Effector CD4-positive, alpha-beta T cell (primary cell): ENCODE measurements around the gene DTD1.

ENCODE experiments used
- DNase-seq: peaks from one replicate; pipeline ENCODE4 v3.0.0-alpha.2; 2020

Gene DTD1

GRCh38 chr20:18712131-18712530 is 124.3 kb downstream of the DTD1 start:
- no peak for DNase-seq

GRCh38 chr20:18712882-18713281 is 125.0 kb downstream of the DTD1 start:
- DNase-seq = no peak

- DNase-seq = no peak
Observed at GRCh38 chr20:18715564-18715963, 127.7 kb downstream of the DTD1 start.

- DNase-seq = no peak
Observed at GRCh38 chr20:18717062-18717461, 129.2 kb downstream of the DTD1 start.

GRCh38 chr20:18718129-18718528 is 130.3 kb downstream of the DTD1 start:
- DNase-seq = no peak

GRCh38 chr20:18719426-18719825 is 131.6 kb downstream of the DTD1 start:
- DNase-seq = no peak

- no peak for DNase-seq
Observed at GRCh38 chr20:18721551-18722115, 133.8 kb downstream of the DTD1 start.

- no peak for DNase-seq
Observed at GRCh38 chr20:18722371-18722770, 134.5 kb downstream of the DTD1 start.

- DNase-seq = no peak
Observed at GRCh38 chr20:18724077-18724476, 136.2 kb downstream of the DTD1 start.

- DNase-seq = no peak
Observed at GRCh38 chr20:18724788-18725464, 137.1 kb downstream of the DTD1 start.

GRCh38 chr20:18727032-18727508 is 139.2 kb downstream of the DTD1 start:
- DNase-seq = no peak

- no peak for DNase-seq
Observed at GRCh38 chr20:18728165-18728869, 140.5 kb downstream of the DTD1 start.

GRCh38 chr20:18728870-18729224 is 141.0 kb downstream of the DTD1 start:
- DNase-seq = no peak

- no peak for DNase-seq
Observed at GRCh38 chr20:18729231-18729825, 141.5 kb downstream of the DTD1 start.

- no peak for DNase-seq
Observed at GRCh38 chr20:18731940-18732339, 144.1 kb downstream of the DTD1 start.

GRCh38 chr20:18734525-18735189 is 146.8 kb downstream of the DTD1 start:
- no peak for DNase-seq

- no peak for DNase-seq
Observed at GRCh38 chr20:18737140-18737539, 149.3 kb downstream of the DTD1 start.

GRCh38 chr20:18738055-18738454 is 150.2 kb downstream of the DTD1 start:
- no peak for DNase-seq

GRCh38 chr20:18738888-18739287 is 151.0 kb downstream of the DTD1 start:
- no peak for DNase-seq

- DNase-seq = no peak
Observed at GRCh38 chr20:18739751-18740166, 151.9 kb downstream of the DTD1 start.

GRCh38 chr20:18740726-18741125 is 152.9 kb downstream of the DTD1 start:
- no peak for DNase-seq

- DNase-seq = no peak
Observed at GRCh38 chr20:18742841-18743240, 155.0 kb downstream of the DTD1 start.
